Measurements from ENCODE around the gene TSFM. TPM values are rescaled to one million over a fixed set of nuclear protein-coding genes. Genes with fewer than 3 reads are reported as not detected.

Gene TSFM
- total and polyA plus RNA-seq, 2 of the 13 experiments (the other 11 are each of a cell fraction or from before 2014, with no cell fraction given): 29.8 to 68.3 TPM

DNA sequence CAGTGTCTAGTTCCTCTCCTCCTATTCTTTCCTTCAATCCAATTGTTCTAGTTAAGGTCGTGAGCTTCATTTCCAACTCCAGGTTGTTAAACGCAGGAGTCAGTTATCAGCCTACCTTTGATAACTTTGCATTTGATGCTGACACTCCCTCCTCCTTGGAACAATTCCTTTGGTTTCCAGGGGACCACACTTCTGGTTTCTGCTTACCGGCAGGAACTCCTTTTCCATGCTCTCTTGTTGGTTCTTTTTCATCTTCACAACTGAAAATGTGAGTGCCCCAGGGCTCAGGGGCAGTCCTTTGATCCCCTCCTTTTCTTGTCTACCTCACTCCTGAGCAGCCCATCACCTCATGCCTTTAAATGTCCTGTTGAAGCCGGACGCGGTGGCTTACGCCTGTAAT is 5.2 kb upstream of the TSFM start:
- in situ Hi-C loops (cut with HindIII; ENCODE audit: extremely low pct_ligation_motif_present, low pct_unique_long_range_greater_than_20kb): no loop called here
- intact Hi-C loops (cut with micrococcal nuclease; ENCODE audit: unreplicated experiment): no loop called here
- ChIA-PET CTCF (ENCODE audit: low intra/inter-chr PET ratio, low total read pairs) (no interaction called here), POLR2A (no interaction called here)
- no TSS peak for BruUV-seq (replicated peaks)
- Histone ChIP-seq H3K4me2 (ENCODE audit: low read depth, low read length) (no peak overlapping the region), H3K4me1 (ENCODE audit: insufficient read depth, low read length) (peaks cover 18% of the 10 kb centered on the region), H4K20me1 (ENCODE audit: insufficient read depth, low read length) (no peaks in the 10 kb centered on the region), H3K79me2 (ENCODE audit: insufficient read depth, low read length) (peaks cover 4% of the 10 kb centered on the region), H3K4me3 (replicated peaks in 1 of 3; ENCODE audit: insufficient read depth in 1 of 3, low read depth in 2 of 3, low read length in 3 of 3) (no peak overlapping the region), H3K27me3 (ENCODE audit: control insufficient read depth in 1 of 2, insufficient read depth in 2 of 2, low read length in 2 of 2) (no peaks in the 10 kb centered on the region; a peak in 1 of 5 replicates), H3K27ac (ENCODE audit: extremely low read length, insufficient read depth, low read length) (no peak overlapping the region), H3K9me3 (ENCODE audit: low read length) (no peaks in the 10 kb centered on the region), H3K36me3 (replicated peaks in 1 of 2; ENCODE audit: control insufficient read depth in 1 of 2, insufficient read depth in 2 of 2, low read length in 2 of 2) (peaks cover 4 to 7% of the 10 kb centered on the region in 2 experiments; a peak in 4 of 5 replicates), H2AFZ (ENCODE audit: low read length) (no peak overlapping the region), H3K9ac (ENCODE audit: insufficient read depth, low read depth, low read length) (no peak overlapping the region)
- WGBS (ENCODE audit: low lambda C conversion rate): 98% methylated on average over 7 of the region's 7 CpGs
- DNase-seq (ENCODE audit: low spot score) (no peak), FAIRE-seq (no peak), ATAC-seq (no peak)
- TF ChIP-seq, protein P1, sequence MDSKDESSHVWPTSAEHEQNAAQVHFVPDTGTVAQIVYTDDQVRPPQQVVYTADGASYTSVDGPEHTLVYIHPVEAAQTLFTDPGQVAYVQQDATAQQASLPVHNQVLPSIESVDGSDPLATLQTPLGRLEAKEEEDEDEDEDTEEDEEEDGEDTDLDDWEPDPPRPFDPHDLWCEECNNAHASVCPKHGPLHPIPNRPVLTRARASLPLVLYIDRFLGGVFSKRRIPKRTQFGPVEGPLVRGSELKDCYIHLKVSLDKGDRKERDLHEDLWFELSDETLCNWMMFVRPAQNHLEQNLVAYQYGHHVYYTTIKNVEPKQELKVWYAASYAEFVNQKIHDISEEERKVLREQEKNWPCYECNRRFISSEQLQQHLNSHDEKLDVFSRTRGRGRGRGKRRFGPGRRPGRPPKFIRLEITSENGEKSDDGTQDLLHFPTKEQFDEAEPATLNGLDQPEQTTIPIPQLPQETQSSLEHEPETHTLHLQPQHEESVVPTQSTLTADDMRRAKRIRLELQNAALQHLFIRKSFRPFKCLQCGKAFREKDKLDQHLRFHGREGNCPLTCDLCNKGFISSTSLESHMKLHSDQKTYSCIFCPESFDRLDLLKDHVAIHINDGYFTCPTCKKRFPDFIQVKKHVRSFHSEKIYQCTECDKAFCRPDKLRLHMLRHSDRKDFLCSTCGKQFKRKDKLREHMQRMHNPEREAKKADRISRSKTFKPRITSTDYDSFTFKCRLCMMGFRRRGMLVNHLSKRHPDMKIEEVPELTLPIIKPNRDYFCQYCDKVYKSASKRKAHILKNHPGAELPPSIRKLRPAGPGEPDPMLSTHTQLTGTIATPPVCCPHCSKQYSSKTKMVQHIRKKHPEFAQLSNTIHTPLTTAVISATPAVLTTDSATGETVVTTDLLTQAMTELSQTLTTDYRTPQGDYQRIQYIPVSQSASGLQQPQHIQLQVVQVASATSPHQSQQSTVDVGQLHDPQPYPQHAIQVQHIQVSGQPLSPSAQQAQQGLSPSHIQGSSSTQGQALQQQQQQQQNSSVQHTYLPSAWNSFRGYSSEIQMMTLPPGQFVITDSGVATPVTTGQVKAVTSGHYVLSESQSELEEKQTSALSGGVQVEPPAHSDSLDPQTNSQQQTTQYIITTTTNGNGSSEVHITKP (CRISPR knock-in tag; IDR thresholded peaks at IDR 0.05; ENCODE audit: low read depth): no peak
- no peak for TF ChIP-seq MTF1 (CRISPR knock-in tag; IDR thresholded peaks at IDR 0.05)
- no peak for TF ChIP-seq ZNF446 (CRISPR knock-in tag; IDR thresholded peaks at IDR 0.05)
- TF ChIP-seq ZBTB8A (CRISPR knock-in tag; IDR thresholded peaks at IDR 0.05; ENCODE audit: borderline replicate concordance, low read depth): no peak
- no peak for TF ChIP-seq SUZ12 (IDR thresholded peaks at IDR 0.05; ENCODE audit: low read depth, low read length)
- no peak for TF ChIP-seq JUNB (CRISPR knock-in tag; IDR thresholded peaks at IDR 0.05; ENCODE audit: borderline replicate concordance)
- no peak for TF ChIP-seq HNF4A (CRISPR knock-in tag; IDR thresholded peaks at IDR 0.05)
- TF ChIP-seq ZNF777 (CRISPR knock-in tag; IDR thresholded peaks at IDR 0.05): no peak
- TF ChIP-seq POLR2G (IDR thresholded peaks at IDR 0.05; ENCODE audit: low read depth, low read length): no peak
- no peak for TF ChIP-seq ZNF780A (CRISPR knock-in tag; IDR thresholded peaks at IDR 0.05)
- no peak for TF ChIP-seq MED1 (CRISPR knock-in tag; IDR thresholded peaks at IDR 0.05)
- TF ChIP-seq, protein P2, sequence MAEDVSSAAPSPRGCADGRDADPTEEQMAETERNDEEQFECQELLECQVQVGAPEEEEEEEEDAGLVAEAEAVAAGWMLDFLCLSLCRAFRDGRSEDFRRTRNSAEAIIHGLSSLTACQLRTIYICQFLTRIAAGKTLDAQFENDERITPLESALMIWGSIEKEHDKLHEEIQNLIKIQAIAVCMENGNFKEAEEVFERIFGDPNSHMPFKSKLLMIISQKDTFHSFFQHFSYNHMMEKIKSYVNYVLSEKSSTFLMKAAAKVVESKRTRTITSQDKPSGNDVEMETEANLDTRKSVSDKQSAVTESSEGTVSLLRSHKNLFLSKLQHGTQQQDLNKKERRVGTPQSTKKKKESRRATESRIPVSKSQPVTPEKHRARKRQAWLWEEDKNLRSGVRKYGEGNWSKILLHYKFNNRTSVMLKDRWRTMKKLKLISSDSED (CRISPR knock-in tag; IDR thresholded peaks at IDR 0.05): no peak
- TF ChIP-seq REXO4 (CRISPR knock-in tag; IDR thresholded peaks at IDR 0.05; ENCODE audit: borderline replicate concordance): no peak
- TF ChIP-seq, protein P3, sequence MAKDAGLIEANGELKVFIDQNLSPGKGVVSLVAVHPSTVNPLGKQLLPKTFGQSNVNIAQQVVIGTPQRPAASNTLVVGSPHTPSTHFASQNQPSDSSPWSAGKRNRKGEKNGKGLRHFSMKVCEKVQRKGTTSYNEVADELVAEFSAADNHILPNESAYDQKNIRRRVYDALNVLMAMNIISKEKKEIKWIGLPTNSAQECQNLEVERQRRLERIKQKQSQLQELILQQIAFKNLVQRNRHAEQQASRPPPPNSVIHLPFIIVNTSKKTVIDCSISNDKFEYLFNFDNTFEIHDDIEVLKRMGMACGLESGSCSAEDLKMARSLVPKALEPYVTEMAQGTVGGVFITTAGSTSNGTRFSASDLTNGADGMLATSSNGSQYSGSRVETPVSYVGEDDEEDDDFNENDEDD (CRISPR knock-in tag; IDR thresholded peaks at IDR 0.05; ENCODE audit: borderline replicate concordance): no peak
- TF ChIP-seq ZNF720 (CRISPR knock-in tag; IDR thresholded peaks at IDR 0.05): no peak
- TF ChIP-seq, protein P4, sequence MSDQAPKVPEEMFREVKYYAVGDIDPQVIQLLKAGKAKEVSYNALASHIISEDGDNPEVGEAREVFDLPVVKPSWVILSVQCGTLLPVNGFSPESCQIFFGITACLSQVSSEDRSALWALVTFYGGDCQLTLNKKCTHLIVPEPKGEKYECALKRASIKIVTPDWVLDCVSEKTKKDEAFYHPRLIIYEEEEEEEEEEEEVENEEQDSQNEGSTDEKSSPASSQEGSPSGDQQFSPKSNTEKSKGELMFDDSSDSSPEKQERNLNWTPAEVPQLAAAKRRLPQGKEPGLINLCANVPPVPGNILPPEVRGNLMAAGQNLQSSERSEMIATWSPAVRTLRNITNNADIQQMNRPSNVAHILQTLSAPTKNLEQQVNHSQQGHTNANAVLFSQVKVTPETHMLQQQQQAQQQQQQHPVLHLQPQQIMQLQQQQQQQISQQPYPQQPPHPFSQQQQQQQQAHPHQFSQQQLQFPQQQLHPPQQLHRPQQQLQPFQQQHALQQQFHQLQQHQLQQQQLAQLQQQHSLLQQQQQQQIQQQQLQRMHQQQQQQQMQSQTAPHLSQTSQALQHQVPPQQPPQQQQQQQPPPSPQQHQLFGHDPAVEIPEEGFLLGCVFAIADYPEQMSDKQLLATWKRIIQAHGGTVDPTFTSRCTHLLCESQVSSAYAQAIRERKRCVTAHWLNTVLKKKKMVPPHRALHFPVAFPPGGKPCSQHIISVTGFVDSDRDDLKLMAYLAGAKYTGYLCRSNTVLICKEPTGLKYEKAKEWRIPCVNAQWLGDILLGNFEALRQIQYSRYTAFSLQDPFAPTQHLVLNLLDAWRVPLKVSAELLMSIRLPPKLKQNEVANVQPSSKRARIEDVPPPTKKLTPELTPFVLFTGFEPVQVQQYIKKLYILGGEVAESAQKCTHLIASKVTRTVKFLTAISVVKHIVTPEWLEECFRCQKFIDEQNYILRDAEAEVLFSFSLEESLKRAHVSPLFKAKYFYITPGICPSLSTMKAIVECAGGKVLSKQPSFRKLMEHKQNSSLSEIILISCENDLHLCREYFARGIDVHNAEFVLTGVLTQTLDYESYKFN (CRISPR knock-in tag; conservative IDR thresholded peaks at IDR 0.05): no peak
- no peak for TF ChIP-seq GPN1 (CRISPR knock-in tag; IDR thresholded peaks at IDR 0.05; ENCODE audit: borderline replicate concordance)
